Endodermal cell (in vitro differentiated cells): Measurements from ENCODE around the gene LRRFIP1. TPM values are rescaled to one million over a fixed set of nuclear protein-coding genes. Genes with fewer than 3 reads are reported as not detected.
A peak's percentile ranks its signal among the peaks of the same experiment; 100 is the strongest.

Experiments
- DNase-seq: peaks from one replicate; pipeline ENCODE4 v3.0.0-alpha.2; 2017
- H3K27ac ChIP-seq: 2 replicates; pipeline ENCODE4 v1.5.1; 2013; ENCODE audit warnings: mild to moderate bottlenecking, low read depth, low read length, moderate library complexity
- H3K27me3 ChIP-seq: 2 replicates; pipeline ENCODE4 v1.6.1; 2013; ENCODE audit warnings: mild to moderate bottlenecking, low read length, moderate library complexity; ENCODE audit not compliant: insufficient read depth, control insufficient read depth, poor library complexity, severe bottlenecking
- H3K36me3 ChIP-seq: 2 replicates; pipeline ENCODE4 v1.7.0; 2013; ENCODE audit warnings: mild to moderate bottlenecking, low read length, moderate library complexity; ENCODE audit not compliant: control insufficient read depth, insufficient read depth
- H3K4me1 ChIP-seq: one replicate; pipeline ENCODE4 v1.7.0; 2013; ENCODE audit warnings: low read length; ENCODE audit not compliant: control insufficient read depth, insufficient read depth
- H3K4me3 ChIP-seq: 2 replicates; pipeline ENCODE4 v1.5.1; 2013; ENCODE audit warnings: mild to moderate bottlenecking, low read length, moderate library complexity
- H3K9ac ChIP-seq: 2 replicates; pipeline ENCODE4 v1.6.1; 2013; ENCODE audit warnings: mild to moderate bottlenecking, low read length, moderate library complexity; ENCODE audit not compliant: poor library complexity, severe bottlenecking; ENCODE audit errors: extremely low read depth
- H3K9me3 ChIP-seq: 2 replicates; pipeline ENCODE4 v1.6.1; 2013; ENCODE audit warnings: mild to moderate bottlenecking, low read length, moderate library complexity; ENCODE audit not compliant: control insufficient read depth
- H3K27ac Mint-ChIP-seq: 2 replicates; pipeline ENCODE4 v1.8.0; 2020; ENCODE audit warnings: mixed read lengths
- H3K27me3 Mint-ChIP-seq: 2 replicates; pipeline ENCODE4 v1.8.0; 2021; ENCODE audit warnings: mild to moderate bottlenecking, mixed read lengths; ENCODE audit not compliant: insufficient read depth
- H3K36me3 Mint-ChIP-seq: 2 replicates; pipeline ENCODE4 v1.8.0; 2020; ENCODE audit warnings: low read depth, mixed read lengths
- H3K4me1 Mint-ChIP-seq: 2 replicates; pipeline ENCODE4 v1.8.0; 2020; ENCODE audit warnings: mixed read lengths
- H3K4me3 Mint-ChIP-seq: 2 replicates; pipeline ENCODE4 v1.8.0; 2020; ENCODE audit warnings: mild to moderate bottlenecking, moderate library complexity, mixed read lengths
- H3K9me3 Mint-ChIP-seq: 2 replicates; pipeline ENCODE4 v1.8.0; 2020; ENCODE audit warnings: mild to moderate bottlenecking, mixed read lengths
- CTCF ChIP-seq: fragments of 200-600 bp; sonication (generic); conservative IDR thresholded peaks from 2 replicates; pipeline ENCODE4 v1.5.0; 2021; ENCODE audit warnings: antibody characterized with exemption, mild to moderate bottlenecking
- WGBS, 2 experiments: methylation state at CpG; one replicate each; pipeline versions ENCODE4 v1.1.5 to v1.1.7; 2013; ENCODE audit warnings: missing lambda C conversion rate in 2 of 2, mixed read lengths in 1 of 2; ENCODE audit not compliant: insufficient coverage in 1 of 2, insufficient read length in 1 of 2; 5-methylcytosine and 5-hydroxymethylcytosine counted together
- long read RNA-seq, 4 experiments: library from polyadenylated mRNA in 2 of 4; library from RNA in 1 of 4; library from capped mRNA in 1 of 4; stranded (forward) in 3 of 4; unstranded in 1 of 4; transcript quantifications; one replicate each; pipeline ENCODE4 v2.0.0, GENCODE V29; 2020 to 2021; ENCODE audit warnings: inconsistent platforms in 1 of 4
- polyA plus RNA-seq, 2 experiments: library from polyadenylated mRNA; stranded (reverse); fragments of 50-300 nt; gene quantifications; one replicate each; pipeline ENCODE4 v1.2.3, GENCODE V29; 2013
- total RNA-seq, 2 donors: library from RNA; stranded (reverse); fragmentation: NEBNext Ultra II Directional in 1 of 2; extraction: Animal tissue kit (Norgen Biotek cat#: 25700) in 1 of 2; gene quantifications; 2 replicates in 1 of 2; 3 replicates in 1 of 2; pipeline ENCODE4 v1.2.1, GENCODE V29; 2021

The LRRFIP1 gene
- 100 to 1,000 TPM; 102 to 132 TPM for total RNA-seq
- polyA plus RNA-seq (2013, experiment 1 of 2): 54.2 TPM
- polyA plus RNA-seq (2013, experiment 2 of 2): 58.4 TPM
- long read RNA-seq, experiment 1, partial matches to known transcripts: 22 of 51 reads
- long read RNA-seq, experiment 1, other reads (novel, unspliced or antisense): 27 of 51 reads
- long read RNA-seq, experiment 2, partial matches to known transcripts: 16 of 277 reads
- long read RNA-seq, experiment 2, other reads (novel, unspliced or antisense): 255 of 277 reads
- long read RNA-seq, experiment 3, transcript LRRFIP1-202 (8 exons, 3,709 nt): major isoform, 5 of 134 reads
- long read RNA-seq, experiment 3, partial matches to known transcripts: 25 of 134 reads
- long read RNA-seq, experiment 3, other reads (novel, unspliced or antisense): 104 of 134 reads
- long read RNA-seq, experiment 4, partial matches to known transcripts: 30 of 69 reads
- long read RNA-seq, experiment 4, other reads (novel, unspliced or antisense): 38 of 69 reads

GRCh38 chr2:237627441-237628246, at the start of gene LRRFIP1:
Gene LRRFIP1, plus strand, starts transcription at chr2:237627587. Its CDS starts 58 bp downstream, at chr2:237627645.
- Histone ChIP-seq H3K36me3 (peaks cover 41% of the 10 kb centered on the region), H3K9me3 (no peaks in the 10 kb centered on the region), H3K27me3 (no peaks in the 10 kb centered on the region), H3K4me3 (peak within 1 kb of the TSS; percentile 96), H3K4me1 (peaks cover 6% of the 10 kb centered on the region), H3K27ac (no peak within 1 kb of the TSS), H3K9ac (peak within 1 kb of the TSS; percentile 70)
- H3K36me3 Mint-ChIP-seq: peaks cover 31% of the 10 kb centered on the region
- H3K27ac Mint-ChIP-seq: peak within 1 kb of the TSS; percentile 66
- H3K9me3 Mint-ChIP-seq: no peaks in the 10 kb centered on the region
- H3K4me1 Mint-ChIP-seq: peaks cover 50% of the 10 kb centered on the region
- no peak for TF ChIP-seq CTCF
- H3K4me3 Mint-ChIP-seq: peak within 1 kb of the TSS; percentile 77
- 1% methylated on average over 22 to 114 of the region's 114 CpGs for WGBS, 2 experiments
- peak; percentile 77 for DNase-seq
- H3K27me3 Mint-ChIP-seq: peaks cover 20% of the 10 kb centered on the region

- Mint-ChIP-seq H3K4me1 (peaks cover 22% of the 10 kb centered on the region), H3K4me3 (no peak overlapping the region), H3K27me3 (no peaks in the 10 kb centered on the region), H3K27ac (no peak overlapping the region), H3K9me3 (no peaks in the 10 kb centered on the region), H3K36me3 (peaks cover 71% of the 10 kb centered on the region)
- WGBS, 2 experiments: 91 to 94% methylated on average over 15 to 26 of the region's 26 CpGs
- Histone ChIP-seq H3K4me1 (peaks cover 8% of the 10 kb centered on the region), H3K9ac (no peak overlapping the region), H3K9me3 (no peaks in the 10 kb centered on the region), H3K27me3 (no peaks in the 10 kb centered on the region), H3K4me3 (no peak overlapping the region), H3K36me3 (peaks cover 74% of the 10 kb centered on the region), H3K27ac (no peak overlapping the region)
- no peak for DNase-seq
- no peak for TF ChIP-seq CTCF
These were observed 49.2 kb upstream of the LRRFIP1 start for GRCh38 chr2:237577956-237578870.

GRCh38 chr2:237581326-237581725, 46.1 kb upstream of the LRRFIP1 start:
- peaks cover 26% of the 10 kb centered on the region for H3K4me1 Mint-ChIP-seq
- Histone ChIP-seq H3K27me3 (no peaks in the 10 kb centered on the region), H3K36me3 (peaks cover 83% of the 10 kb centered on the region), H3K4me3 (no peak overlapping the region), H3K9me3 (no peaks in the 10 kb centered on the region), H3K9ac (no peak overlapping the region), H3K4me1 (peaks cover 19% of the 10 kb centered on the region), H3K27ac (no peak overlapping the region)
- H3K4me3 Mint-ChIP-seq: no peak overlapping the region
- no peak for TF ChIP-seq CTCF
- no peaks in the 10 kb centered on the region for H3K9me3 Mint-ChIP-seq
- WGBS, 2 experiments: 99% methylated on average over 5 of the region's 6 CpGs; no CpG with 5 or more reads in 1 of the 2 experiments
- no peaks in the 10 kb centered on the region for H3K27me3 Mint-ChIP-seq
- H3K36me3 Mint-ChIP-seq: peaks cover 75% of the 10 kb centered on the region
- DNase-seq: no peak
- H3K27ac Mint-ChIP-seq: no peak overlapping the region
